Endometrial microvascular endothelial cells (primary cell): Measurements from ENCODE around the gene KRT27. TPM values are rescaled to one million over a fixed set of nuclear protein-coding genes. Genes with fewer than 3 reads are reported as not detected.
"Not testable (repeated sequence)": the region's sequence is repeated elsewhere in the genome, so short reads cannot be mapped to it uniquely, and the experiment has no call there.

Experiments used
- in situ Hi-C: cut with HindIII; loops from 2 replicates; pipeline ENCODE4 v1.10.0; 2017; ENCODE audit warnings: low sequenced_read_pairs, low pct_unique_long_range_greater_than_20kb; ENCODE audit errors: inconsistent ontology term
- total RNA-seq: library from RNA; depleted of rRNA; stranded (reverse); fragments of >200 nt; gene quantifications from one replicate; pipeline ENCODE4 v1.2.3, GENCODE V29; 2015; ENCODE audit errors: inconsistent ontology term

Gene KRT27
- total RNA-seq, 1 donor from 2014 or later, result not detected

DNA sequence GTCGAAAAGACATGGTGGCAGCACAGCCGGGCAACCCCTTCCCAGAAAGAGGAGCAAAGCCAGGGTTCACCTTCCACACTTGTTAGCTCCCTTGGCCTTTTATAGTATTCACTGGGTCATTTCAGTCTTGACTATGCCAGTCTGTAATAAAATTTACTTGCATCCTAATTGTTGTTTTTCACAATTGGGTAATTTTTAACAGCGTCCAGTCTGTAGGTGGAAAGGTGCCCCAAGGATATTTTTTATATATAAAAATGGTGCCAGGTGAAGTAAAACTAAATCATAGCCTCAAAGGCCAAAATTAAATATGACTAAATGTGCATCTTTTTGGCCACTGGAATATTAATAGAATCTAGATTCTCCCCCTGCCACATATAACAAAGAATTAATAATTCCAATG, 10.2 kb downstream of the KRT27 start, which contains the start of gene KRT26:
Gene KRT26, minus strand, starts transcription at position 101 of the 400 bp plus-strand sequence. Its CDS starts 88 bp downstream, at position 13.
- in situ Hi-C loops, result loop anchor here (25.0 kb wide), 1 partner anchor 110 kb away; the partner anchor contains the start of gene KRT222

DNA sequence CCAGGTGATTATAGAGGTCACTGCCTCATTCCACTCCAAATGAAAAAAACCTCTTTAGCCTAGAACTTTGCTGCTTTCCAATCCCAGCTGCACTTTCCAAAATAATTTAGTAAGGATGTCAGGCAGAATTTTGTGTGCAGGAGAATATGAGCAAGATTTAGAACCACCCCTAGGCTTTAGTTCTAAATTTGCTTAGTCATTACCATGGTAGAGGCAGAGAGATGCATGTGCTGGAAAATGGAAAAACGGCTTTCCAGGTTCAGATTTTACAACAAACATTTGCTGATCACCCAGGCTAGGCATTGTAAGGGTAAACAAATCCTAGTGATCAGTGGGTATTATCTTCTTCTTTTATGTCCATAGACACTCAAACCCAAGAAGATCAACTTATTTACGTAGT, 16.7 kb downstream of the KRT27 start:
- in situ Hi-C loops, result loop anchor here (25.0 kb wide), 1 partner anchor 103 kb away; the partner anchor contains the start of gene KRT222

DNA sequence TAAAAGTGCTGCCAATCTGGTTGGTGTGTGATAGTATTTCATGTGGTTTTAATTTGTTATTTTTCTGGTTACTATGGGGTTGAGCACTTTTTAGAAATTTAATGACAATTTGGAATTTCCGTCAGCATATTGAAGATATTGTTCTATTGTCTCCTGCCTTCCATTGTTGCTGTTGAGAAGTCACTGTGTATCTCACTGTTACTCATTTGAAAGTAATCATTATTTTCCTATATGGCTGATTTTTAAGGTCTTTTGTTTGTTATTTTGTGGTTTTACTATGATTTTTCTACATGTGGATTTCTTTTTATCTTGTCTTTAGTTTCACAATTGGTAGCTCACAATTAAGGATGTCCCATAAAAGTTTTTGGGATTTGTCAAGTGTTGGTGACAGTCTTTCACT, 18.6 kb downstream of the KRT27 start:
- in situ Hi-C loops, result loop anchor here (25.0 kb wide), 1 partner anchor 101 kb away; the partner anchor contains the start of gene KRT222

DNA sequence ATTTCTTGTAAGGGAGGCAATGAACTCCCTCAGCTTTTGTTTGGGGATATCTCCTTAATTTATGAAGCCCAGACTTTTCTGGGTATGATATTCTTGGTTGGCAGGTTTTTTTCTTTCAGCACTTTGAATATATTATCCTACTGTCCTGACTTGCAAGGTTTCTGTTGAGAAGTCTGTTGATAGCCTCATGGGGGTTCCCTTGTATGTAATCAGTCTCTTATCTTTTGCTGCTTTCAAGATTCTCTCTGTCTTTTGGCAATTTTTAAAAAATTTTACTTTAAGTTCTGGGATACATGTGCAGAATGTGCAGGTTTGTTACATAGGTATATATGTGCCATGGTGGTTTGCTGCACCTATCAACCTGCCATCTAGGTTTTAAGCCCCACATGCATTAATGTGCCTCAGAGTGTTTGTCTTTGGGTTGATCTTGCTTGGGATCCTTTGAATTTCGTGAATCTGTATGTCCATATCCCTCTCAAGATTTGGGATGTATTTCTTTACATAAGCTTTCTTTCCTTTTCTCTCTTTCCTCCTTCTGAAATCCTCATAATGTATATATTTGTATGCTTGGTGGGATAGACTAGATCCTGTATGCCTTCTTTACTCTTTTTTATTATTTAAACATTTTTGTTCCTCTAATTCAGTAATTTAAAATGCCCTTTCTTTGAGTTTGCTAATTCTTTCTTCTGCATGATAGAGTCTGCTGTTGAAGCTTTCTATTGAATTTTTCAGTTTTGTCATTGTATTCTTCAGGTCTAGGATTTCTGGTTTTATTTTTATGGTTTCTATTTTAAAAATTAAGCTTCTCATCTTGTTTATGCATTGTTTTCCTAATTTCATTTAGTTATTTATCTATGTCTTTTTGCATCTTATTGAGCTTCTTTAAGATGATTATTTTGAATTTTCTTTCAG, 22.0 kb downstream of the KRT27 start:
- in situ Hi-C loops, result loop anchor here (25.0 kb wide), 1 partner anchor 98 kb away; the partner anchor contains the start of gene KRT222

DNA sequence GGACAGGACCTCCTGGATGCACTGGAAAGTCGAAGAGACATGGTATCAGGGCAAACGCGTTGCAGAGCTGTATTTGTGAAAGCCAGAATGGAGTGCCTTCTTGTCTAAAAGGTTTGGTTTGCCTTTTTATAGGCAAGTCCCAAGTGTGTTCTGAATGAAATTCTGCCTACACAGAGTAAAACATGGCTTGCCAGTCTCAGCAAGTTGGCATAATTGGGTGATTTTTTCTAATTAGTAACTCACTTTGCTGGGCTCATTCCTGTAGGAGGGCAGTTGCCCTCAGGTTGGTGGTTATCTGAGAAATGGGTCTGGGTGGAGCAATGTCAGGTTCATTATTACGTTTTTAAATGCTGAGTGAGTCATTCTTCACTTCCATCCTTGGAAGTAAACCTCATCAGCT, 27.1 kb downstream of the KRT27 start, which contains the start of gene KRT25:
Gene KRT25, minus strand, starts transcription at position 101 of the 400 bp plus-strand sequence. Its CDS starts 60 bp downstream, at position 41.
- in situ Hi-C loops, result loop anchor here (25.0 kb wide), 1 partner anchor 93 kb away; the partner anchor contains the start of gene KRT222

DNA sequence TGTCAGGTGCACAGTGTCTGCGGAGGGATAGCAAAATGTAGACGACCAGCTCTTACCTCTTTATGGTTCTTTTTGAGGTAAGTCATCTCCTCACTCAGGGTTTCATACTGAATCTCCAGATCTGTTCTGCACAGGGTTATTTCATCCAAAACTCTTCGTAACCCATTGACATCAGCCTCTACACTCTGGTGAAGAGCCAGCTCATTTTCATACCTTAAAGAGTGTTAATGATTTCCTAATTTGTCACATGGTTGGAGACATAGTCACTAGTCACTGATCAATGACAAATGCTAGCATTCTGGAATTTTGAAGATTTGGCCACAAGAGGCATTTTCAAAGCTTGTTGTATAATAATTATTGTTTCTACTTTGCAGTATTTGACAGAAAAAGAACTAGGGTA, 28.5 kb downstream of the KRT27 start:
- in situ Hi-C loops, result loop anchor here (25.0 kb wide), 1 partner anchor 92 kb away; the partner anchor contains the start of gene KRT222

DNA sequence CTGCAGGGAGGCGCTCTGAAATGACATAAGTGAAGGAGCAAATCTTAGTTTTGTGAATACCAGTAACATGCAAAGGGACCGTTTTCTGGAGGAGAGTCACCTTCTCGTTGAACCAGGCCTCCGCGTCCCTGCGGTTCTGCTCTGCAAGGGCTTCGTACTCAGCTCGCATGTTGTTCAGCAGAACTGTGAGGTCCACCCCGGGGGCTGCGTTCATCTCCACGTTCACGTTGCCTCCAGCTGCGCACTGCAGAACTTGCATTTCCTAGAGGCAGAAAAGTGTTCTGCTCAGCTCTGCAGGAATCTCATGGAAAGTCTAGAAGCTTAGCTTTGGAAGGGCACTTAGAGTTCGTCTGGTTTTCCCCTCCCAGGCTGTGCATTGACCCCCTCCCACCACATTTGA, 31.3 kb downstream of the KRT27 start:
- in situ Hi-C loops, result loop anchor here (25.0 kb wide), 1 partner anchor 89 kb away; the partner anchor contains the start of gene KRT222

DNA sequence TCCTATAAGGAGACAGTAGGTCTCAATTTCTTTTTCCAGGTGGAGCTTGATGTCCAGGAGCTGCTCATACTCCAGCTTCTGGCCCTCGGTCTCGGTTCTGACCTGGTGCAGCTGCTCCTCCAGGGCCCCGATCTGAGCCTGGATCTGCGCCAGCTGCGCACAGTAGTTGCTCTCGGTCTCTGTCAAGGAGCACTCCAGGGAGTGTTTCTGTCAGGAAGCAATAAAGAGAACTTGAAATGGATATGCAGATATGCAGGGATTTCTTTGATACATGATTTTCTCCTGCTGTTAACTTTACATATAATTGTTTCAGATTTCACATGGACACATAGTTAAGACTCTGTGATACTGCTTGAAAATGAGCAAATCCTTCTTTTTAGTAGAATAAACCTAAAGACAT, 32.0 kb downstream of the KRT27 start:
- in situ Hi-C loops, result loop anchor here (25.0 kb wide), 1 partner anchor 88 kb away; the partner anchor contains the start of gene KRT222

DNA sequence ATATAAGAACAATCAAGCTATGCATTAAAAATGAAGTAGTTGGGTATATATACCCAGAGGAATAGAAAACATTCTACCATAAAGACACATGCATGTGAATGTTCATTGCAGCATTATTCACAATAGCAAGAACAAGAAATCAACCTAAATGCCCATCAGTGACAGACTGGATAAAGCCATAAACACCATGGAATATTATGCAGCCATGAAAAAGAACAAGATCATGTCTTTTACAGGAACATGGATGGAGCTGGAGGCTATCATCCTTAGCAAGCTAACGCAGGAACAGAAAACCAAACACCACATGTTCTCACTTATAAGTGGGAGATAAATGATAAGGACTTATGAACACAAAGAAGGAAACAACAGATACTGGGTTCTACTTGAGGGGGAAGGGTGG, 33.7 kb downstream of the KRT27 start:
- in situ Hi-C loops, result not testable (repeated sequence)

DNA sequence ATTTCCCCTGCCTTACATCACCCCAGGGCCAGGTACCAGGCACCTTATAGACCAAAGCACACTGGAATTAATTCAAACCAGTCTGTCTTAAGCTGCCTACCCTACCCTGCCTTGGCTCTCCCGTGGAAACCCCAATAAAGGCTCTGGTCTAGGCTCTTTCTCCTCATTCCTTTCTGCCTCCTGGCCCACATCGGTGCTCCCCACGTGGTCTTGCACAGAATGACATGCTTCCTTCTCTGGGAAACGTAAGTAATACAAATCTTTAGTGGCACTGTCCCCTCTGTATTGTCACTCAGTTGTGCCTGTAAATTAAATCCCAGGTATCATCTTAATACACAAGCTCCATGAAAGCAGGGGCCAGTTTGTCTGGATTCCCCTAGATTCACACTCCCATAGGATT, 43.8 kb downstream of the KRT27 start:
- in situ Hi-C loops, result no loop called here

DNA sequence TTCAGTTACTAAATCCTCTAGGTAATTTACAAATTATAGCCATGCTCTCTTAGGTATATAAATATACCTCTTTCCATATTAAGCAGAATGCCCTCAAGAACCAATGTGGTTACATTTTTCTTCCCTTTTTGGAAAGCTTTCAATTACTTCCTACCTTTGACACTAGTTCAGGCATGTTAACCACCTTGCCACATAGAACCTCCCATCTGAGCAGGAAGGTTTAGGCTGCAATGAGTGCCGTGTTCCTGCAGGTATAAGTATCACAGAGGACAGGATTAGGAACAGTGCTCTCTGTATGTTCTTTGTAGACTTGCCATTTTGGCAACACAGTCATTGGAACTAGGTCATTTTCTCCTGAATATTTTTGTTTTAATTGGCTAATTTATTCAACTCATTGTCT, 47.3 kb downstream of the KRT27 start:
- in situ Hi-C loops, result no loop called here

DNA sequence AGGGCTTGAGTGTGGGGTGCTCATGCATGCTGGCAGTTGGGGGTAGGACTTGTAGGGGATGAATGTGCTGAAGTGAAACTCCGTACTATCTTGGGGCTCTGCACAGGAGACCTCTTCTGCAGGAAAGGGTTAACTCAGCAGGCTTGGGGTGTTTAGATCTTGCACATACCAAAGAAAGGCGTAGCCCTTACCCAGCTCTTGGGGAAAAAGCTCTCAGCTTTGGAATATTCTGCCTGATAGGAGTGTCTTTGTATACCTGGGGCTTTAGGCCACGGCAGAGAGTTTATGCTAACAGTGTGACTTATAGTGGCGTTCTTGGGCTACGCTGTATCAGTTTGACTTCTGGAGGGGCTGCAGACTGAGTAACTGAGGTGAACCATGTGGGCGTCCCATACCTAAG, 48.3 kb downstream of the KRT27 start:
- in situ Hi-C loops, result no loop called here

DNA sequence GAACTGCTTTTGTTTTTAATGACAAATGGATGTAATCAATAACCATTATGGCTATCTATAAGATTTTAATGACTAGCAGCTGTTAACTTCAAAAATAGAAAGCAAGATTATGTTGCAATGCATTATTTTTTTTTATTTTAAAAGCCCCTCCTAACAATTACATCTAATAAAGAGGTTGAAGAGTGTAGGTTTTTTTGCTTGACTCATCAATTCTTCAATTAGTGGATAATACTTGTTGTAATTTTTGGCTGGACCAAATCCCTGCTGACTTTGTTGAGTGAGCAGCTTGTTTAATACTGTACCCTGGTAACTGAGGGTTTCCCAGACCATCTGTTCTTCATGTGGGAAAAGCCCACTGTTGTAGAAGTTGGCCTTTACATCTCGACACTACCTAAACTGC, 51.4 kb downstream of the KRT27 start:
- in situ Hi-C loops, result no loop called here

DNA sequence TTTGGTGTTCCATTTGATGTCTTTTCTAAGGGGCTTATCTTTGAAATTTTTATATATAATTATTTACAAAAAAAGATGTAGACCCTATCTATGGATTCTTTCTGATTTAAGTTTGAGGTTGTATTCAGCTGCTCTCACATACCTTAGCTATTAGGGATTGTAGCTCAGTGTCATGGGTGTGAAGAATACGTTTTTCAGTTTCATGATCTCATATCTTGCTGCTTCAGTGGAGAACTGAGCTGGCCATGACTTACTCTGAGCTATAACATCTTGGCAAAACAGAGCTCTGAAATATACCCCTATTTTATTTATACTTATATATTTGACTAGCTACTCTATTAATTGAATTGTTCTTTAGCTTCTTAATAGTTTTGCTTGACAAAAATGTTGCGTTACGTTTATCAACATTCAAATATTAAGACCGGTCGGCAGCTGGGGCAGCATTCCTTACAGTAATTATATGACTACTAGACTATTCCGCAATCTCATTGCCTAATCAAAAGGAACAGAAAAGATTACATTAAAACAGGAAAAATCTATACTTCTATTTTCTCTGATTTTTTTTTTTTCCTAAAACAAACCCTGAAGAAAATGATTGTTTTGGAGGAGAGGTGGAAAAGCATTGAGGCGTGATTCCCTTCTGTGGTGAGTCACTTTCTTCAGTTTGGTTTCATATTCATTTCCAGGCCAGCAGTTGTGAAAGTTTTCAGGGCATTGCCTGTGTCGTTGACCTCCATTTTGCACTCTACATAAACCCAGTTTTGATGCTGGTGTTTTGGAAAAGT, 54.7 kb downstream of the KRT27 start:
- in situ Hi-C loops, result no loop called here

DNA sequence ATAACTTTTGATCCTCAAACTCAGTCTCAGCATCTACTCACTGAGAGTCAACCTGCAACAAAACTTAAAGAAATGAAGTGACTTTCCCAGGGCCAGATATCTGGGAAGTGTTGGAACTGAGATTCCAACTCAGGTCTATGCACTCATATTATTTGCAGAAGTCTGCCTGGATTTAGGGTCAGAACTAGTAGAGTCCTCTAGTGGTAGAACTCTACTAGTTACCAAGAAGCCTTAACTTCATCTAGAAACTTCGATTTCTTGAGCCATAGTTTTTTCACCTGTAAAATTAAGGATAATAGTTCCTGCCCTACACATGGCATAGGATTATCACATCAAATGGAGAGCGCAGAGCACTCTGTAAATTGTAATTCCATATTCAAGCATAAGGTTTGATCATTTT, 55.4 kb downstream of the KRT27 start:
- in situ Hi-C loops, result no loop called here
